Psoas muscle (tissue), 8 donors: ENCODE results near the gene KRTAP5-11. TPM values are rescaled to one million over a fixed set of nuclear protein-coding genes. Genes with fewer than 3 reads are reported as not detected.
"Not testable (repeated sequence)": the region's sequence is repeated elsewhere in the genome, so short reads cannot be mapped to it uniquely, and the experiment has no call there.

Experiments used
- ATAC-seq, 4 donors: fragments of 200-7000 bp; cut with Tn5 transposase; one replicate each; pipeline ENCODE4 v1.9.1; 2020; ENCODE audit warnings: moderate library complexity in 3 of 4, mild to moderate bottlenecking in 2 of 4
- DNase-seq, 2 donors: peaks; one replicate each; pipeline ENCODE4 v3.0.0-alpha.2; 2020
- H3K27ac ChIP-seq: fragments of 200-600 bp; one replicate; pipeline ENCODE4 v1.8.0; 2022
- H3K27me3 ChIP-seq, 3 donors: fragments of 200-600 bp in 1 of 3; one replicate each; pipeline versions ENCODE4 v1.6.1 to v1.8.0; 2013 to 2022; ENCODE audit warnings: low read length in 2 of 3, mild to moderate bottlenecking in 2 of 3, moderate library complexity in 1 of 3; ENCODE audit not compliant: insufficient read depth in 3 of 3
- H3K36me3 ChIP-seq, 2 donors: fragments of 200-600 bp in 1 of 2; one replicate each; pipeline versions ENCODE4 v1.6.1 to v1.8.0; 2013 to 2022; ENCODE audit warnings: low read depth in 1 of 2, mild to moderate bottlenecking in 1 of 2, moderate library complexity in 1 of 2; ENCODE audit not compliant: insufficient read depth in 1 of 2
- H3K4me1 ChIP-seq: fragments of 200-600 bp; one replicate; pipeline ENCODE4 v1.8.0; 2022
- H3K4me3 ChIP-seq: fragments of 200-600 bp; one replicate; pipeline ENCODE4 v1.8.0; 2022; ENCODE audit warnings: mild to moderate bottlenecking
- H3K9me3 ChIP-seq: fragments of 200-600 bp; one replicate; pipeline ENCODE4 v1.8.0; 2022
- CTCF ChIP-seq: fragments of 200-600 bp; IDR thresholded peaks from one replicate; pipeline ENCODE4 v1.8.0; 2022; ENCODE audit warnings: antibody characterized with exemption
- WGBS, 3 donors: extraction: QIAGEN DNeasy Blood & Tissue Kit; methylation state at CpG; one replicate each; pipeline versions ENCODE4 v1.1.6 to v1.1.7; 2013; 5-methylcytosine and 5-hydroxymethylcytosine counted together
- intact Hi-C, 2 donors: fragments of 100-400 bp; cut with DNase I; formaldehyde crosslinking; loops; one replicate each; pipeline versions ENCODE4 v1.11.0 to v1.14.2; 2022
- long read RNA-seq, 2 donors: library from polyadenylated mRNA; unstranded; transcript quantifications; one replicate each; pipeline ENCODE4 v2.0.0, GENCODE V29; 2021
- polyA plus RNA-seq, 3 donors: library from polyadenylated mRNA; stranded (reverse); fragments of 200-250 nt; gene quantifications; one replicate each; pipeline ENCODE4 v1.2.3, GENCODE V29; 2013
- total RNA-seq, 4 donors: library from RNA; stranded (reverse); fragmentation: NEBNext Ultra II Directional in 2 of 4; extraction: Animal tissue kit (Norgen Biotek cat#: 25700) in 2 of 4; gene quantifications; one replicate each; pipeline versions ENCODE4 v1.2.1 to v1.2.4, GENCODE V29; 2021 to 2023
- donor health status: healthy with polysubstance abuse.
- donor health status: DM: no; HTN: no; CAD: no; lungs with moderate emphysema.
- donor health status: Bipolar disorder and iron deficiency.
- donor health status: healthy.
- donor health status: DM: yes; HTN: yes; CAD: no.
- donor health status: DM: no; HTN: no; CAD: no.
- donor health status: DM: no; HTN: no; CAD: no.
- donor health status: DM: yes; HTN: yes; CAD: no.

Gene KRTAP5-11
- not detected for total RNA-seq
- polyA plus RNA-seq: not detected
- long read RNA-seq, donor 1: 0 reads
- long read RNA-seq, donor 2: 0 reads

GRCh38 chr11:71582309-71582895 is at the start of gene KRTAP5-11:
TSS of gene KRTAP5-11 (minus strand) at chr11:71582875. CDS start at chr11:71582837, 38 bp downstream.
- Histone ChIP-seq H3K4me1 (no peaks in the 10 kb centered on the region), H3K27ac (no peak within 1 kb of the TSS), H3K36me3 (no peaks in the 10 kb centered on the region), H3K27me3 (no peaks in the 10 kb centered on the region), H3K4me3 (no peak within 1 kb of the TSS), H3K9me3 (no peaks in the 10 kb centered on the region)
- no peak for TF ChIP-seq CTCF
- intact Hi-C loops: no loop called here
- ATAC-seq (no peak), DNase-seq (no peak)
- 45 to 64% (median 62%) methylated on average over 3 of the region's 3 CpGs for WGBS, 3 donors

- intact Hi-C loops, H3K4me1 ChIP-seq, ATAC-seq, H3K36me3 ChIP-seq, H3K27ac ChIP-seq, H3K4me3 ChIP-seq, DNase-seq, H3K27me3 ChIP-seq, H3K9me3 ChIP-seq: not testable (repeated sequence)
- 54 to 62% (median 61%) methylated on average over 17 to 18 of the region's 18 CpGs for WGBS, 3 donors
Measured at GRCh38 chr11:71631551-71631950, 48.9 kb upstream of the KRTAP5-11 start.

- ATAC-seq, H3K9me3 ChIP-seq, intact Hi-C loops, H3K36me3 ChIP-seq, H3K4me3 ChIP-seq, DNase-seq, H3K27ac ChIP-seq, H3K27me3 ChIP-seq, H3K4me1 ChIP-seq: not testable (repeated sequence)
- 50 to 83% (median 69%) methylated on average over 1 of the region's 1 CpG for WGBS, 3 donors
Measured at GRCh38 chr11:71630071-71630470, 47.4 kb upstream of the KRTAP5-11 start.

- H3K27ac ChIP-seq, H3K4me3 ChIP-seq, H3K36me3 ChIP-seq, H3K4me1 ChIP-seq, H3K27me3 ChIP-seq, ATAC-seq, DNase-seq, H3K9me3 ChIP-seq, intact Hi-C loops: not testable (repeated sequence)
- 90 to 94% (median 92%) methylated on average over 21 of the region's 21 CpGs for WGBS, 3 donors
Measured at GRCh38 chr11:71628943-71629342, 46.3 kb upstream of the KRTAP5-11 start.

- 84 to 92% (median 88%) methylated on average over 11 of the region's 11 CpGs for WGBS, 3 donors
- H3K27me3 ChIP-seq, DNase-seq, H3K27ac ChIP-seq, intact Hi-C loops, H3K9me3 ChIP-seq, ATAC-seq, H3K4me3 ChIP-seq, H3K36me3 ChIP-seq, H3K4me1 ChIP-seq: not testable (repeated sequence)
Measured at GRCh38 chr11:71623226-71623625, 40.6 kb upstream of the KRTAP5-11 start.

GRCh38 chr11:71622561-71622960 is 39.9 kb upstream of the KRTAP5-11 start:
- H3K9me3 ChIP-seq, H3K36me3 ChIP-seq, H3K27me3 ChIP-seq, intact Hi-C loops, H3K27ac ChIP-seq, H3K4me3 ChIP-seq, ATAC-seq, DNase-seq, H3K4me1 ChIP-seq: not testable (repeated sequence)
- WGBS, 3 donors: 83 to 90% (median 87%) methylated on average over 14 of the region's 14 CpGs

GRCh38 chr11:71615003-71615402 is 32.3 kb upstream of the KRTAP5-11 start:
- H3K9me3 ChIP-seq, H3K27ac ChIP-seq, intact Hi-C loops, H3K4me3 ChIP-seq, H3K4me1 ChIP-seq, DNase-seq, H3K36me3 ChIP-seq, ATAC-seq: not testable (repeated sequence)
- peaks cover 0 to 13% (median 0%) of the 10 kb centered on the region in 3 donors for H3K27me3 ChIP-seq
- 66 to 80% (median 76%) methylated on average over 11 to 12 of the region's 12 CpGs for WGBS, 3 donors

GRCh38 chr11:71614366-71614917 is 31.8 kb upstream of the KRTAP5-11 start:
- H3K36me3 ChIP-seq, H3K4me1 ChIP-seq, H3K9me3 ChIP-seq, intact Hi-C loops, ATAC-seq, H3K27ac ChIP-seq, DNase-seq, H3K4me3 ChIP-seq: not testable (repeated sequence)
- WGBS, 3 donors: 60 to 66% (median 61%) methylated on average over 15 of the region's 15 CpGs
- H3K27me3 ChIP-seq: peaks cover 0 to 14% (median 0%) of the 10 kb centered on the region in 3 donors

GRCh38 chr11:71613931-71614330 is 31.3 kb upstream of the KRTAP5-11 start:
- H3K27ac ChIP-seq, H3K36me3 ChIP-seq, intact Hi-C loops, H3K4me1 ChIP-seq, H3K4me3 ChIP-seq, ATAC-seq, H3K9me3 ChIP-seq, DNase-seq: not testable (repeated sequence)
- peaks cover 0 to 20% (median 0%) of the 10 kb centered on the region in 3 donors for H3K27me3 ChIP-seq
- WGBS, 3 donors: 65 to 73% (median 70%) methylated on average over 7 of the region's 7 CpGs

- intact Hi-C loops, H3K9me3 ChIP-seq, H3K4me3 ChIP-seq, H3K36me3 ChIP-seq, H3K4me1 ChIP-seq, DNase-seq, ATAC-seq, H3K27ac ChIP-seq: not testable (repeated sequence)
- WGBS, 3 donors: 60 to 65% (median 63%) methylated on average over 21 of the region's 21 CpGs
- peaks cover 0 to 31% (median 4%) of the 10 kb centered on the region in 3 donors for H3K27me3 ChIP-seq
Measured at GRCh38 chr11:71611218-71611910, 28.7 kb upstream of the KRTAP5-11 start.
